Measurements from ENCODE around the gene CCDC92B. TPM values are rescaled to one million over a fixed set of nuclear protein-coding genes. Genes with fewer than 3 reads are reported as not detected.

Gene CCDC92B
- total and polyA plus RNA-seq, 9 of the 15 experiments (the other 6 are each of a cell fraction or from before 2014, with no cell fraction given) = not detected

DNA sequence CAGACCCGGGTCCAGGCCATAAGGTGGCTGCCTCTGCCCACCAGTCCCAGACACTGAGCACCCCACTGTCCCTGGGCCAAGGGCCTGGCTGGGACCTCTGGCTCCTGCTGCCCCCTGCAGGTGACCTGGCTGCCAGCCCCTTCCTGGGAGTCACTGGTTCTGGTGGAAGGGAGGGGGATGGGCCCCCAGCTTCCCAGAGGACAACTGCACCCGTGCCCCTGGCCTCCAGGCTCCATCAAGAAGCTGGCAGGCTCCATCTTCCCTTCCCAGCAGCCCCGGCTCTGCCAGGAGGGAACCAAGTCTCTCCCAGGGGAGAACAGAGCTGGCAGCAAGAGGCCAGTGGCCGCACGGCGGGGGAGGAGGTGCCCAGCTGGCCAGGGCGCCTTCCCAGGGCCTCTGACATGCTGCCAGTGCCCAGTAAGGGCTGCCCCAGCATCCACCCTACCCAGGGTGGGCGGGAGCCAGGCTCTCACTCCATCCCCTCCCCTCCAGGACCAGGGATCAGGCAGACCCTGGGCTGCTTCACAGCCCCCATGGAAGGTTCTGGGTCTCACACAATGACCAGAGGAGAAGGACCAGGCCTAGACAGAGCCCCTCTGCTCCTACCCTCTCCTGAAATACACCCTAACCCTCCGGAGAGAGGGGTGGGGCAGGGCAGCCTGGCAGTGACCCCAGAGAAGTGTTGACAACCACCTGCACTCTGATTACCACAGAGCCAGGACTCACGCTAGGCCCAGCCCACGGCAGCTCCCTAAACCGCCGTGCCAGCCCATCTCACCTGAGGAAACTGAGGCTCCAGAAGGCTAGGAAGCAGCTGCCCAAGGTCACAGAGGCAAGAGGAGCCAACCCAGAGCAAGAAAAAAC is 41.5 kb downstream of the CCDC92B start (continued):
- TF ChIP-seq HDAC8 (tag; IDR thresholded peaks at IDR 0.05) = no peak

- peaks cover 10 to 48% of the 10 kb centered on the region in 2 experiments; a peak in 4 of 5 replicates for H3K4me1 ChIP-seq (replicated peaks in 1 of 2; ENCODE audit: control insufficient read depth in 2 of 2, insufficient read depth in 2 of 2, low read length in 2 of 2)
- 89% methylated on average over 13 of the region's 21 CpGs for WGBS (ENCODE audit: insufficient coverage, low coverage, missing lambda C conversion rate)
- H3K79me2 ChIP-seq (ENCODE audit: control insufficient read depth, insufficient read depth, low read length) = peaks cover 76% of the 10 kb centered on the region
- peaks cover 20% of the 10 kb centered on the region for H4K20me1 ChIP-seq (replicated peaks; ENCODE audit: control insufficient read depth, insufficient read depth, low read length)
- CTCF ChIA-PET (ENCODE audit: low intra/inter-chr PET ratio) = interaction anchor here (0.6 kb wide), 1 partner anchor 313 kb away, joined by 3 read pairs; no protein-coding TSS in a partner anchor
- H3K9ac ChIP-seq (ENCODE audit: insufficient read depth in 1 of 2, low read depth in 2 of 2, low read length in 2 of 2) = peak overlapping the region in 1 of 2 experiments; percentile 64; a peak in 2 of 4 replicates
- TF ChIP-seq ZNF445 (CRISPR knock-in tag; IDR thresholded peaks at IDR 0.05; ENCODE audit: low read depth) (no peak), BMI1 (IDR thresholded peaks at IDR 0.05; ENCODE audit: low read length) (no peak), RHOXF2B (CRISPR knock-in tag; conservative IDR thresholded peaks at IDR 0.05) (no peak), PPARD (CRISPR knock-in tag; IDR thresholded peaks at IDR 0.05) (no peak), THAP7 (CRISPR knock-in tag; IDR thresholded peaks at IDR 0.05) (no peak), ZNF586 (CRISPR knock-in tag; conservative IDR thresholded peaks at IDR 0.05) (no peak), TBL1XR1 (IDR thresholded peaks at IDR 0.05; ENCODE audit: low read length in 2 of 2) (no peak), ZNF699 (CRISPR knock-in tag; IDR thresholded peaks at IDR 0.05; ENCODE audit: insufficient replicate concordance) (no peak), RAD51 (IDR thresholded peaks at IDR 0.05; ENCODE audit: borderline replicate concordance, low read depth) (no peak), CAMTA2 (CRISPR knock-in tag; conservative IDR thresholded peaks at IDR 0.05) (no peak), ZNF707 (CRISPR knock-in tag; conservative IDR thresholded peaks at IDR 0.05) (no peak)
- TF ChIP-seq, protein P1, sequence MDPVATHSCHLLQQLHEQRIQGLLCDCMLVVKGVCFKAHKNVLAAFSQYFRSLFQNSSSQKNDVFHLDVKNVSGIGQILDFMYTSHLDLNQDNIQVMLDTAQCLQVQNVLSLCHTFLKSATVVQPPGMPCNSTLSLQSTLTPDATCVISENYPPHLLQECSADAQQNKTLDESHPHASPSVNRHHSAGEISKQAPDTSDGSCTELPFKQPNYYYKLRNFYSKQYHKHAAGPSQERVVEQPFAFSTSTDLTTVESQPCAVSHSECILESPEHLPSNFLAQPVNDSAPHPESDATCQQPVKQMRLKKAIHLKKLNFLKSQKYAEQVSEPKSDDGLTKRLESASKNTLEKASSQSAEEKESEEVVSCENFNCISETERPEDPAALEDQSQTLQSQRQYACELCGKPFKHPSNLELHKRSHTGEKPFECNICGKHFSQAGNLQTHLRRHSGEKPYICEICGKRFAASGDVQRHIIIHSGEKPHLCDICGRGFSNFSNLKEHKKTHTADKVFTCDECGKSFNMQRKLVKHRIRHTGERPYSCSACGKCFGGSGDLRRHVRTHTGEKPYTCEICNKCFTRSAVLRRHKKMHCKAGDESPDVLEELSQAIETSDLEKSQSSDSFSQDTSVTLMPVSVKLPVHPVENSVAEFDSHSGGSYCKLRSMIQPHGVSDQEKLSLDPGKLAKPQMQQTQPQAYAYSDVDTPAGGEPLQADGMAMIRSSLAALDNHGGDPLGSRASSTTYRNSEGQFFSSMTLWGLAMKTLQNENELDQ (CRISPR knock-in tag; IDR thresholded peaks at IDR 0.05; ENCODE audit: borderline replicate concordance) = no peak
- TF ChIP-seq, protein P2, sequence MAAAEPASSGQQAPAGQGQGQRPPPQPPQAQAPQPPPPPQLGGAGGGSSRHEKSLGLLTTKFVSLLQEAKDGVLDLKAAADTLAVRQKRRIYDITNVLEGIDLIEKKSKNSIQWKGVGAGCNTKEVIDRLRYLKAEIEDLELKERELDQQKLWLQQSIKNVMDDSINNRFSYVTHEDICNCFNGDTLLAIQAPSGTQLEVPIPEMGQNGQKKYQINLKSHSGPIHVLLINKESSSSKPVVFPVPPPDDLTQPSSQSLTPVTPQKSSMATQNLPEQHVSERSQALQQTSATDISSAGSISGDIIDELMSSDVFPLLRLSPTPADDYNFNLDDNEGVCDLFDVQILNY (CRISPR knock-in tag; IDR thresholded peaks at IDR 0.05) = no peak
- TF ChIP-seq, protein P3, sequence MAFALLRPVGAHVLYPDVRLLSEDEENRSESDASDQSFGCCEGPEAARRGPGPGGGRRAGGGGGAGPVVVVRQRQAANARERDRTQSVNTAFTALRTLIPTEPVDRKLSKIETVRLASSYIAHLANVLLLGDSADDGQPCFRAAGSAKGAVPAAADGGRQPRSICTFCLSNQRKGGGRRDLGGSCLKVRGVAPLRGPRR (CRISPR knock-in tag; IDR thresholded peaks at IDR 0.05) = no peak
- H3K9me1 ChIP-seq (ENCODE audit: control insufficient read depth, insufficient read depth, low read length) = peaks cover 5% of the 10 kb centered on the region
- DNase-seq (ENCODE audit: extremely low read depth in 1 of 4, low spot score in 3 of 4) (no peak), ATAC-seq (no peak), FAIRE-seq (no peak)
- H2AFZ ChIP-seq (ENCODE audit: low read depth, low read length) = no peak overlapping the region
- H3K4me3 ChIP-seq = no peak overlapping the region
- H3K27ac ChIP-seq (ENCODE audit: extremely low read depth, low read depth, low read length) = no peak overlapping the region
- intact Hi-C loops (cut with micrococcal nuclease) (no loop called here), in situ Hi-C loops (cut with MboI) (no loop called here)
- H3K9me3 ChIP-seq (replicated peaks; ENCODE audit: control insufficient read depth, insufficient read depth, low read depth, low read length) = no peaks in the 10 kb centered on the region
- H3K36me3 ChIP-seq (ENCODE audit: control insufficient read depth, insufficient read depth, low read length) = peaks cover 71% of the 10 kb centered on the region; the same call in 1 of the 3 replicates
- POLR2A ChIA-PET = interaction anchor here (0.6 to 1.4 kb wide), 2 partner anchors 11 to 312 kb away, joined by 3 to 4 read pairs; no protein-coding TSS in a partner anchor
- no peaks in the 10 kb centered on the region for H3K27me3 ChIP-seq (ENCODE audit: control insufficient read depth in 2 of 2, insufficient read depth in 2 of 2, low read length in 2 of 2)
- no TSS peak for BruUV-seq (replicated peaks)
- H3K4me2 ChIP-seq (ENCODE audit: insufficient read depth, low read length) = no peak overlapping the region
Measured at GRCh38 chr17:2706911-2707510, 42.4 kb downstream of the CCDC92B start.
